AG04450 (cell line): ENCODE measurements around the gene KRT1. TPM values are rescaled to one million over a fixed set of nuclear protein-coding genes. Genes with fewer than 3 reads are reported as not detected.

ENCODE experiments used
- CTCF ChIA-PET: fragments of 300-600, 350-600 bp; formaldehyde crosslinking; extraction: SDS; loops from one replicate; lab custom pipeline; 2022; ENCODE audit warnings: antibody characterized with exemption, inconsistent platforms; lab: Charles Lee
- POLR2A ChIA-PET: fragments of 350-600 bp; formaldehyde crosslinking; extraction: SDS; loops from one replicate; lab custom pipeline; 2021; ENCODE audit warnings: antibody characterized with exemption, inconsistent platforms; lab: Yijun Ruan, JAX
- DNase-seq: peaks from one replicate; pipeline ENCODE4 v3.0.0-alpha.2; 2011; ENCODE audit warnings: low read depth, low spot score
- H3K27ac ChIP-seq: one replicate; pipeline ENCODE4 v1.5.1; 2012; ENCODE audit warnings: low read depth, low read length, control low read depth
- H3K27me3 ChIP-seq: one replicate; pipeline ENCODE4 v1.6.0; 2012; ENCODE audit warnings: low read length; ENCODE audit not compliant: control insufficient read depth, insufficient read depth
- H3K4me3 ChIP-seq: 2 replicates; pipeline ENCODE4 v1.5.1; 2011; ENCODE audit warnings: mild to moderate bottlenecking, low read depth, low read length, control low read depth
- H3K9me3 ChIP-seq: 2 replicates; pipeline ENCODE4 v1.5.1; 2012; ENCODE audit warnings: low read length; ENCODE audit not compliant: control insufficient read depth, insufficient read depth
- CTCF ChIP-seq: IDR thresholded peaks from 2 replicates; pipeline ENCODE4 v1.5.1; 2011; ENCODE audit warnings: low read depth, low read length, control low read depth, inconsistent platforms
- polyA plus RNA-seq: library from polyadenylated mRNA; depleted of rRNA; stranded (reverse); fragments of >200 nt; gene quantifications from 2 replicates; pipeline ENCODE4 v1.2.3, GENCODE V29; 2011

Gene KRT1
- polyA plus RNA-seq, 1 experiment: not detected

GRCh38 chr12:52675301-52675701 lies 4.9 kb downstream of the KRT1 start:
- H3K27me3 ChIP-seq: peaks cover 13% of the 10 kb centered on the region
- no peak for TF ChIP-seq CTCF
- H3K9me3 ChIP-seq: no peaks in the 10 kb centered on the region
- H3K4me3 ChIP-seq: no peak overlapping the region
- DNase-seq: no peak
- H3K27ac ChIP-seq: no peak overlapping the region
- ChIA-PET POLR2A (no interaction called here), CTCF (no interaction called here)

GRCh38 chr12:52674433-52674775 lies 5.8 kb downstream of the KRT1 start:
- Histone ChIP-seq H3K9me3 (no peaks in the 10 kb centered on the region), H3K27ac (no peak overlapping the region), H3K4me3 (no peak overlapping the region), H3K27me3 (peaks cover 9% of the 10 kb centered on the region)
- ChIA-PET POLR2A (no interaction called here), CTCF (no interaction called here)
- no peak for TF ChIP-seq CTCF
- no peak for DNase-seq

DNA sequence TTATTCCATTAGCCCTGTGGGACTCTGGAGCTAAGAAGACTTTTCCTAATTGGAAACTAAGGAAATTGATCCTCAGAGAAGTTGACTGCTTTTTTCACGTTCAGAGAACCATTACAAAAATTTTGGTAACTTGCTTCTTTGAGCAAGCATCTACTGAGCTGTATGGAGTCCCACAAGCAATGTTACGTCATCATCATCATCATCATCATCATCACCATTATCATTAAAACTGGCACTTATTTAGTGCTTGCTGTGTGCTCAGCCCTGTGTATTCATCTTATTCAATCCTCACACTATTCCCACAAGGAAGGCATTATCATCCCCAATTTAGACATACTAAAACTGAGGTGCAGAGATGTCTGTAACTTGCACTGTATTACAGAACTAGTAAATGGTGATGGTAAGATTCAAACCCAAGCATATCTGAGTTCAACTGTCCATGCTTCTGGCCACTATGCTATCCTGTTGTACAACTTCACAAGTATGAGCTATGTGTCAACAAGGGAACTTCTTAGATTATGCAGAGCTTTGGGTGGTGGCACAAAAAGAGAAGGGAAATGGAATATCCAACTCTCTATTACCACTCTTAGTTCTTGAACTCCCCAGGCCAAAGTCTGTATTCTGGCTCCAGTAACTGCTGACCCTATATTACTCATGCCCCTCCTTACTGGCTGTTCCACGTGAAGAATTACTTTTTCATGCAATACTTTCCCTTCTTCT lies 6.3 kb downstream of the KRT1 start:
- TF ChIP-seq CTCF: no peak
- ChIA-PET CTCF (no interaction called here), POLR2A (no interaction called here)
- no peaks in the 10 kb centered on the region for H3K9me3 ChIP-seq
- no peak overlapping the region for H3K4me3 ChIP-seq
- no peak for DNase-seq
- peaks cover 9% of the 10 kb centered on the region for H3K27me3 ChIP-seq
- no peak overlapping the region for H3K27ac ChIP-seq

- Histone ChIP-seq H3K9me3 (no peaks in the 10 kb centered on the region), H3K4me3 (no peak overlapping the region), H3K27me3 (peaks cover 9% of the 10 kb centered on the region), H3K27ac (no peak overlapping the region)
- DNase-seq: no peak
- POLR2A ChIA-PET: no interaction called here
- CTCF ChIA-PET: no interaction called here
- TF ChIP-seq CTCF: no peak
Measured at GRCh38 chr12:52673217-52673616, 7.0 kb downstream of the KRT1 start.

DNA sequence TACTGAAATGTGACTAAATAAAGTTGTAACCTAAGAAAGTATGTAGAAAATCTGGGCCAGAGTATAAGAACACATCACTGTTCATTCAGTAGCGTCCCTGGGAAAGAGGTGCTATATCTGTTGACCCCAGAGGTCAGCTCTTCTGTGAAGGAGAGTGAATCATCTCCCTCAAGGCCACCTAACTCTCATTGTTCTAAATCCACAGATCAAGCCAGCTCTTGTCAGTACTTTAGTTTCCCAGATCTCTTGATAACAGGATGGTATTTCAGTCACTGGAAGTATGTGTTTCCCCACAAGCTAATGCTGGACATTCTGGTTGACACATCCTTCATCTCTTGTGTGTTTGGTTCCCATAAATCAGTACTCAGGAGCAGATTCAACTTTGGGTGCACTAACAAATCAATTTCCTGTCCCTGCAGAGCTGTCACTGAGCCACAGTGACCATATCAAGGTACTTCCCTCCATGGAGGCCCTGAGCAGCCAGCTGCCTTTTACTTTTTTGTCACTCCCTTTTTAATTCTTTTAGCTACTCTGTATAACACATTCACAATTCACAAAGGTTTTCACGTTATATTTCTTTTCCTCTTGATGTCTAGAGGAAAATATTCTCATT lies 7.8 kb downstream of the KRT1 start:
- Histone ChIP-seq H3K27ac (no peak overlapping the region), H3K27me3 (peaks cover 6% of the 10 kb centered on the region), H3K4me3 (no peak overlapping the region), H3K9me3 (no peaks in the 10 kb centered on the region)
- ChIA-PET CTCF (no interaction called here), POLR2A (no interaction called here)
- DNase-seq: no peak
- no peak for TF ChIP-seq CTCF
